SK-N-SH (cell line): ENCODE measurements around the gene TROAP.

Source experiments
- CTCF ChIP-seq: fragments of 200-600 bp; sonication (generic); IDR thresholded peaks from 2 replicates; pipeline ENCODE4 v1.6.1; 2017; ENCODE audit warnings: antibody characterized with exemption, mild to moderate bottlenecking, moderate library complexity
- EZH2phosphoT487 ChIP-seq: fragments of 200-600 bp; sonication (generic); IDR thresholded peaks from 2 replicates; pipeline ENCODE4 v1.6.1; 2017; ENCODE audit warnings: low read depth, mixed run types, mild to moderate bottlenecking, antibody characterized with exemption, moderate library complexity, borderline replicate concordance
- TEAD4 ChIP-seq: IDR thresholded peaks from 2 replicates; pipeline ENCODE4 v1.4.0; 2012; ENCODE audit warnings: mild to moderate bottlenecking, borderline replicate concordance; ENCODE audit not compliant: insufficient read depth

GRCh38 chr12:49347311-49348193 lies 24.5 kb downstream of the TROAP start:
- TF ChIP-seq CTCF (peak; percentile 95), EZH2phosphoT487 (no peak), TEAD4 (no peak)
